Mesenchymal stem cell (in vitro differentiated cells and primary cell): Measurements from ENCODE around the gene OTUD5. TPM values are rescaled to one million over a fixed set of nuclear protein-coding genes. Genes with fewer than 3 reads are reported as not detected.

Experiments
- small RNA-seq: library from polyadenylated mRNA; stranded (forward); fragments of <200 nt; extraction: miRNeasy Mini kit (QIAGEN cat#:217004); gene quantifications from one replicate; pipeline ENCODE3, GENCODE V24; 2013; ENCODE audit warnings: low read depth

The OTUD5 gene

Small RNA genes lying within 50 kb of the gene (small RNA-seq; reads per million reads assigned to genes)
- not detected for gene RNU6-722P
